ENCODE results near the gene SLC40A1. TPM values are rescaled to one million over a fixed set of nuclear protein-coding genes. Genes with fewer than 3 reads are reported as not detected.

Gene SLC40A1
- total RNA-seq, 1 experiment from 2014 or later: not detected

DNA sequence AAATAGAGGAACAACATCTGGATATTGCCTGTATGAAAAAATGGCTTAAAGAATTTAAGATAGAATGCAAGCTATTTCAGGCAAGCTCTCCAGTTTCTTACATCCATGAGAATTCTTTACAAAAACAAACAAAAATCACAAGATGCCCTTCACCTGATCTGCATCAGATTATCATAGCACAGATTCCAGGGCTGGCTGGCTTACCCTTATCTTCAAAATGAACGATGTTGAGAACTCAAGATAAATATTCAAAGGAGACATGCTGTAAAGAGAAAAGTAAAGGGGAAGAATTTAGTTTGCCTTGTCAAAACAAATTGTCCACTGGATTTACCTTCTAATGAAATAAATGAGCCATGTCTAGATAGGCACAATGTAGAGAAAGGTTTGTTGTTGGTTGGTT is 18.7 kb upstream of the SLC40A1 start:
- H2BK20ac ChIP-seq (ENCODE audit: low read depth, low read length, poor library complexity, severe bottlenecking): no peak overlapping the region
- no peak overlapping the region for H3K27ac Mint-ChIP-seq
- no peak overlapping the region for H2AK5ac ChIP-seq (ENCODE audit: insufficient read length, low read length)
- no peak overlapping the region for H2BK5ac ChIP-seq (ENCODE audit: insufficient read length, low read length)
- no peaks in the 10 kb centered on the region for H3K9me3 ChIP-seq (ENCODE audit: control insufficient read depth, low read depth, low read length)
- no peak overlapping the region for H4K91ac ChIP-seq (ENCODE audit: insufficient read length, low read depth, low read length)
- H3K56ac ChIP-seq (ENCODE audit: insufficient read length, low read depth, low read length): no peak overlapping the region
- TF ChIP-seq, protein P1, sequence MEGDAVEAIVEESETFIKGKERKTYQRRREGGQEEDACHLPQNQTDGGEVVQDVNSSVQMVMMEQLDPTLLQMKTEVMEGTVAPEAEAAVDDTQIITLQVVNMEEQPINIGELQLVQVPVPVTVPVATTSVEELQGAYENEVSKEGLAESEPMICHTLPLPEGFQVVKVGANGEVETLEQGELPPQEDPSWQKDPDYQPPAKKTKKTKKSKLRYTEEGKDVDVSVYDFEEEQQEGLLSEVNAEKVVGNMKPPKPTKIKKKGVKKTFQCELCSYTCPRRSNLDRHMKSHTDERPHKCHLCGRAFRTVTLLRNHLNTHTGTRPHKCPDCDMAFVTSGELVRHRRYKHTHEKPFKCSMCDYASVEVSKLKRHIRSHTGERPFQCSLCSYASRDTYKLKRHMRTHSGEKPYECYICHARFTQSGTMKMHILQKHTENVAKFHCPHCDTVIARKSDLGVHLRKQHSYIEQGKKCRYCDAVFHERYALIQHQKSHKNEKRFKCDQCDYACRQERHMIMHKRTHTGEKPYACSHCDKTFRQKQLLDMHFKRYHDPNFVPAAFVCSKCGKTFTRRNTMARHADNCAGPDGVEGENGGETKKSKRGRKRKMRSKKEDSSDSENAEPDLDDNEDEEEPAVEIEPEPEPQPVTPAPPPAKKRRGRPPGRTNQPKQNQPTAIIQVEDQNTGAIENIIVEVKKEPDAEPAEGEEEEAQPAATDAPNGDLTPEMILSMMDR (conservative IDR thresholded peaks at IDR 0.05): no peak
- no peak overlapping the region for H3K18ac ChIP-seq (ENCODE audit: insufficient read length, low read depth, low read length)
- H3K4me1 Mint-ChIP-seq: no peaks in the 10 kb centered on the region
- no peaks in the 10 kb centered on the region for H3K79me1 ChIP-seq (ENCODE audit: insufficient read depth, low read depth, low read length, poor library complexity, severe bottlenecking)
- no peak overlapping the region for H3K9ac ChIP-seq (ENCODE audit: extremely low read depth, insufficient read length, low read length)
- no peaks in the 10 kb centered on the region for H3K23me2 ChIP-seq (ENCODE audit: insufficient read length, low read depth, low read length, poor library complexity, severe bottlenecking)
- H3K4me2 ChIP-seq (ENCODE audit: insufficient read depth, insufficient read length, low read length): no peak overlapping the region
- H2BK120ac ChIP-seq (ENCODE audit: low read depth, low read length, poor library complexity, severe bottlenecking): no peak overlapping the region
- H2BK15ac ChIP-seq (ENCODE audit: low read depth, low read length): no peak overlapping the region
- H3K27me3 ChIP-seq (ENCODE audit: insufficient read depth, low read length): no peaks in the 10 kb centered on the region
- H4K5ac ChIP-seq (ENCODE audit: insufficient read length, low read depth, low read length): no peak overlapping the region
- no peak overlapping the region for H3K14ac ChIP-seq (ENCODE audit: insufficient read depth, low read length)
- no peak overlapping the region for H4K8ac ChIP-seq (replicated peaks; ENCODE audit: insufficient read length, low read depth, low read length)
- H3K79me2 ChIP-seq (ENCODE audit: insufficient read depth, low read length): no peaks in the 10 kb centered on the region
- H3K27ac ChIP-seq (ENCODE audit: insufficient read length, low read depth, low read length): no peak overlapping the region
- H2AFZ ChIP-seq (ENCODE audit: low read length): no peak overlapping the region
- H3K23ac ChIP-seq (ENCODE audit: insufficient read length, low read depth, low read length): no peak overlapping the region
- DNase-seq: no peak
- H3T11ph ChIP-seq (ENCODE audit: low read length): no peak overlapping the region
- no peak overlapping the region for H2BK12ac ChIP-seq (ENCODE audit: insufficient read length, low read depth, low read length)
- H3K36me3 Mint-ChIP-seq (ENCODE audit: insufficient read depth in 1 of 3, low read depth in 3 of 3): no peaks in the 10 kb centered on the region
- H3K27me3 Mint-ChIP-seq (ENCODE audit: low read depth): peaks cover 2% of the 10 kb centered on the region
- WGBS (ENCODE audit: extremely low coverage, insufficient read length, low lambda C conversion rate): no CpG with 5 or more reads among the region's 1 CpG
- H3K4me3 Mint-ChIP-seq: no peak overlapping the region
- H3K9me3 Mint-ChIP-seq: no peaks in the 10 kb centered on the region; a peak in 1 of 5 replicates
- H3K4ac ChIP-seq (ENCODE audit: low read depth, low read length): no peak overlapping the region
- no peaks in the 10 kb centered on the region for H3K4me1 ChIP-seq (ENCODE audit: insufficient read depth, low read length)
- no peaks in the 10 kb centered on the region for H4K20me1 ChIP-seq (ENCODE audit: control insufficient read depth, insufficient read depth, insufficient read length)
